SK-N-DZ (cell line): ENCODE results near the gene DDT.
"Not testable (repeated sequence)": the region's sequence is repeated elsewhere in the genome, so short reads cannot be mapped to it uniquely, and the experiment has no call there.

Experiments
- DNase-seq: peaks from one replicate; pipeline ENCODE4 v3.0.0-alpha.2; 2015; ENCODE audit warnings: low spot score

The DDT gene

DNA sequence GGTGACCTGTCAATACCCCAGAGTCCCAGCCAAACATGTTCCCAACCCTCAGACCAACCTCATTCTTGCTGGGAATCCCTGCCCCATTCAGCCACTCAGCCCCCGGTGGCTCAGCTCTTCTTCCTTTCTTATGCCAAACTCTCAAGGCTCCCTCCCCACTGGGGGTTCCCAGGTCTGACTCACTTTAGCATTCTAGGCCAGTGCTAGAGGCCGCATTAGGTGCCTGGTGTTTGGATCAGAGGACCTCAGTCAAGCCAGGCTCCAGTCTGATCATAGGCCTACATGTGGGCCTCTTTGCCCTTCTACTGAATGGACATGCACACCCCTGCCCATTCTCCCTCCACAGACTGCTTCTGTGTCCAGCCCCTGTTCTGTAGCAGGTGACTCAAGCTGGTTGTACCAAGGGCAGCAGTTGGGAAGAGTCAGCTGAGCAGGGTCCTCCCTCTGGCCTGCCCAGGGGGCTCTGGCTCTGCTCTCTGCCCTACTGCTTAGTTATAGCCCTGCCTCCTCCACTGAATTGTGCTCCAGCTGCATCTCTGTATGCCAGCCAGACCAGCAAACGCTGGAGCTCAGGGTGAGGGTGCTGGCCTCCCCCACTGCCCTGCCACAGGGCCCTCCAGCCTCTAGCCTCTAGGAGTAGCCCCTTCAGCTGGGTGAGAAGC, 15.5 kb upstream of the DDT start:
- not testable (repeated sequence) for DNase-seq

DNA sequence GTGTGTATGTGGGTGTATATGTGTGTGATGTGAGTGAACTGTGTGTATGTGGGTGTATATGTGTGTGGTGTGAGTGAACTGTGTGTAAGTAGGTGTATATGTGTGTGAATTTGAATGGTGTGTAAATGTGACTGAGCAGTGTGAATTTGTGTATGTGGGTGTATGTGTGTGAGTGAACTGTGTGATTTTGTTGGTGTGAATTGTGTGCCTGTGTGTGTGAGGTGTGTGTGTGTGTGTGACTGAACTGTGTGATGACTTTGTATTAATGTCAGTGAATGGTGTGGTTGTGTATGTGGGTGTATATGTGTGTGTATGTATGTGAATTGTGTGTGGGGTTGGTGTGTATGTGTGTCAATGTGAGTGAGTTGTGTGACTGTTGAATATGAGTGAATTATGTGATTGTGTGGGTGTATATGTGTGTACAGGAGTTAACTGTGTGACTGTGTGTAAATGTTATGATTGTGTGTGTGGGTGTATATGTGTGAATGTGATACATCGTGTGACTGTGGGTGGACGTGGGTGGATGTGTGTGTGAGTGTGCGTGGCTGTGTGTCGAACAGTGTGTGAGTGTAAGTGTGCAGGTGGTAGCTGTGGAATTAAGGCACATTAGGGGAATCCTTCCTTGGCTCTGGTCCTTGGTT, 12.4 kb upstream of the DDT start:
- not testable (repeated sequence) for DNase-seq

DNA sequence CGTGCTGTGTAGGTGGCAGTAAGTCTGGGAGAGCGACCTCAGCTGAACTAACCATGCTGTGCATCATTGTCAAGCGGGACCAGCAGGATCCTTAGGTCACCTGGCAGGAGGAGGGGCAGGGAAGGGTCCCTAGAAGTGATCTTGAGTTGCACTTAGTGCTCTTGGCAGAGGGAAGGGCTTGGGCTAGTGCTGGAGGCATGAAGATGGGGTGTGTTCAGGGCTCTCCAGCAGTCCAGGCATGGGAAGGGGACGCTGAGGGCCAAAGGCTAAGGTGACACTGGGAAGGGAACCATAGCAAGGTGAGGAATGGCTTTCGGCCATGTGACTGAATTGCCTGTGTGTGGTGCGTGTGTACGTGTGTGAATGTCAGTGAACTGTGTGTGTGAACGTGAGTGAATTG, 11.8 kb upstream of the DDT start:
- DNase-seq, result not testable (repeated sequence)

DNA sequence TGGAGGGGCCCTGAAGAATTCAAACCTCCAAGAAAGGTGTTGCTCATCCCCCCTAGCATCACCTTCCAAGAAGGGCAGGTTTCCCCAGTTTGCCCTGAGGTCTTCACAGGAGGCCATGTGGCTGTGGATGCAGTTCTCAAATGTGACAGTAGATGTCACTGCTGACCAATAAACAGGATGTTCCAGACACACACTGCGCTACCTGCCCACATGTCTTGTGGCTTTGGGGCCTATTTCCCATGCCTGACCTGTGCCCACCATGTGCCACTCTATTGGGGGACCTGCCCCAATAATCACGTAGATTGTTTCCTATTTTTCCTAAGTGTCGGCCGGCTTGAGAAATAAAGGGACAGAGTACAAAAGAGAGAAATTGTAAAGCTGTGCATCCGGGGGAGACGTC, 10.2 kb upstream of the DDT start:
- peak; percentile 73 for DNase-seq

DNA sequence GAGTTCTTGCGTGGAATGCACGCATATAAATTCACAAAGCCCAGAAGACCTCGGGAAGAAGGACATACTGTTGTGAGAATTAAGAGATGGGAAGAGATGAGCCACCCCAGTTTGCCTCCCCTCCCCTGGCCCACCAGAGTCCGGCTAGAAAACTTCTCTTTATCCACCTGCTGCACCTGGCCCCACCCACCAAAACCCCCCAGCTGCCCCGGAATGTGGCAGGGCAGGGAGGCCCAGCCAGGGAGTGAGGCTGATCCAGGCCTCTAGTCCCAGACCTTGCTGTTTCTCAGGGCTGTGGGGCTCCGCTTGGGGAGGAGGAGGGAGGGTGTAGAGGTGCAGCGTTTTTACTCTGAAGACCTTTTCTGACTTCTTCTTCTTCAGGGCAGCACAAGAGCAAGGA, 6.3 kb upstream of the DDT start:
- not testable (repeated sequence) for DNase-seq

DNA sequence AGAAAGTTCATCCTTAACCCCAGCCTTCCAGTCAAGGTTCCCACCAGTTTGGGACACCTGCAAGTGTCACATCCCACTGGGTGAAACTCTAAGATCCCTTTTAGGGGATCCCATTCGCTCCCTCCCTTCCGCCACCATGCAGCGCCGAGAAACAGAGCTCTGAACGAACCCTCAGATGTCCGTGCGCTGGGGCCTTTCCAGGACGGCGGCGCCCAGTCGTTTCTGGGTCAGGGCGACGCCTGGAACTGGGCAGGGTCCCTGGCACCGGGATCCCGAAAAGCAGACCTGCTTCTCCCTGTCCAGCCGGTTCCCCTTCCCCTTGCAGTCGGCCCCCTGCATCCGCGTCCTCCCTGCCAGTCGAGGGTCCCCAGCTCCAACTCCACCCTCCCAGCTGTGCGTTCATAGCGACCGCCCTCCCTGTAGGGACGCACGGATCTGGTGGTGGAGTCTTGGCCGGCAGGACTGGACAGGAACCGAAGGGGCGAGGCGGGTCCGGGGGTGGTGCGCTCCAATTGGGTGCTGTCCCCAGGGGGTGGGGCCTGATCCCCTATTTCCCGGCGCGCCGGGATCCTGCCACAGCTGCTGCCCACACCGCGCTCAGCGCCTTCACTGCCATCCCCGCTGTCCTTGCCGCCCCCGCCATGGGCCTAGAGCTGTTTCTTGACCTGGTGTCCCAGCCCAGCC, 5.5 kb upstream of the DDT start, which contains the start of gene GSTT2:
Gene GSTT2 (plus strand): TSS at position 578 of the 684 bp plus-strand sequence.
- not testable (repeated sequence) for DNase-seq

DNA sequence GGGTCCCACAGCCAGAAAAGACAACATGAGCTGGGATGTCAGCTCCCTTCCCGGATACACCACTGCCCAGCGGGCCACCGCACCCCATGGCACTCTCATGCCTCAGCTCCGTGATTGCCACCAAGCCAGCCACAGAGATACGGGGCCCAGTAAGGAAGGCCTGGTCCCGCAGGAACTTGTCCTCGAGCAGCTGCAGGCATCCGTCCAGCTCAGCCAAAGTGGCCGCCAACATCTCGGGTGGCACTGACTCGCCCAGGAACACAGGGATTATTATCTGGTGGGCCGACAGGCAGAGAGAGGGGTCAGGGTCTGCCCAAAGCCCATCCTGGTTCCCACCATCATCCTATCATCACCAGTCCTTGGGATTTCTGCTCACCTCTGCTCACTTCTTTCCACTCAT, 3.1 kb upstream of the DDT start:
- DNase-seq, result not testable (repeated sequence)

DNA sequence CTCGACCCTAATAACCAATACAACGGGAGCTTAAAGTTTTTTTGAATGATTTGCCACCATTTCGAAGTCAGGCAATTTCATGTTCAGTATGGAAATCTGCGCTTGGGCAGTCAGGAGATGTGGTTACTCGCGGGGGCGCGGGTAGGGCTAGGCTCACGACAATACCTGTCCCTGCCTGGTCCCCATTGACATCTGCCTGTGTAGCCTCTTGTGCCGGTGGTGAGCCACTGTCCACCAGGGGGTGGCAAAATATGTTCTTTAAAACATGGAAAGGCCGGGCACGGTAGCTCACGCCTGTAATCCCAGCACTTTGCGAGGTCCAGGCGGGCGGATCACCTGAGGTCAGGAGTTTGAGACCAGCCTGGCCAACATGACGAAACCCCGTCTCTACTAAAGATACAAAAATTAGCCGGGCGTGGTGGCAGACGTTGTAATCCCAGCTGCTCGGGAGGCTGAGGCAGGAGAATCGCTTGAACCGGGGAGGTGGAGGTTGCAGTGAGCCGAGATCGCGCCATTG, 653 bp upstream of the DDT start:
- DNase-seq, result not testable (repeated sequence)

DNA sequence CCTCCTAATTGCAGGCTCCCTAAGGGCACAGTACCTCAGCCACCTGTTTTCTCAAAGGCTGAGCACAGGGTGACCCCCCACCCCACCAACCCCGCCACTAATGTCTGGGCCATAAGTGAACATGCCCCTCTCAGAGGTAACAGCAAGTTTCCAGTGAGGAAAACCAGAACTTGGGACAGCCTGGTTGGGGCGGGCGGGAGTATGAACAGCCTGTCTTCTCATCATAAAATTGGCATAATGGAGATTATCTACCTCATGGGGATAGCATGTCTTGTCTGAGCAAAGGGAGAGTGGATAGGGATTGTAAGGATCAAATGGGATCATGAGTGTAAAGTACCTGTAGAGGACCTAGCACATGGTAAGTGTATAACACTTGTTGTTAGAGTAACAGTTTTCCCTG, 2.3 kb downstream of the DDT start:
- DNase-seq, result not testable (repeated sequence)

DNA sequence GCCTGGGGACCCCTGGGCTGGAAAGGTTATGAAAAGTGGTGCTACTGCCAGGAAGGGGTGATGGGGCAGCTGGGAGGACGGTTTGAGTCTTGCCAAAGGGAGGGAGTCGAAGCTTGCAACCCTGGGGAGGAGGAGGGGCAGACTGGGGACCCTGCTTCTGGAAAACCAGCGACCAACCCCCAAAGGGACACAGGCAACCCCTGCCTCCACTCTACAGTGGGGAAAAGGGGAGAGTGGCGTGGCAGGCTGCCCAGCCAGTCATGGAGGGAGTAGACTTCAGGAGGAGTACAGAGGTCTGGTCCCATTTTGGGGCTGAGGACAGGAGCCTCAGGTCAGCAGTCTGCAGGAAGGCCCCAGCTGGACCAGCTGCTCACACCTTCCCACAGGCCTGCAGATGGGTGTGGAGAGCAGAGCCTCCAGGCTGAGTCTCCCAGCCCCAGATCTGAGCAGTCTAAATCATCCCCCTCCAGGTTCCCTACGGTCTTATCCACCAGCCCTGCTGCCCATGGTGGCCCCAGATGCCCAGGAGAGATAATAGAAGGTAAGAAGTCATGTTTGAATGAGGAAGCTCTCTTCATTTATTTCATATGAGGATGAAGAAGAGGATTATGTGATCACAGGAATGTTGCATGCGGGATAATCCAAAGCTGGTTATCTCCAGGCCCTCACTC, 3.3 kb downstream of the DDT start:
- DNase-seq, result no peak

DNA sequence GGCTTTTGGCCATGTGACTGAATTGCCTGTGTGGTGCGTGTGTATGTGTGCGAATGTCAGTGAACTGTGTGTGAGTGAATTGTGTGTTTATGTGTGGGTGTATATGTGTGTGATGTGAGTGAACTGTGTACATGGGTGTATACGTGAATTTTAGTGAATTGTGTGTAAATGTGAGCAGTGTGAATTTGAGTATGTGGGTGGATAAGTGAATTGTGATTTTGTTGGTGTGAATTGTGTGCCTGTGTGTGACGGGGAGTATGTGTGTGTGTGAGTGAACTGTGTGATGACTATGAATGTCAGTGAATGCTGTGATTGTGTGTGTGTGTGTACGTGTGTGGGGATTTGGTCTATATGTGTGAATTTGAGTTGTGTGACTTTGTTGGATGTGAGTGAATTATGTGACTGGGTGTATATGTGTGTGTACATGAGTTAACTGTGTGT, 4.0 kb downstream of the DDT start:
- no peak for DNase-seq

DNA sequence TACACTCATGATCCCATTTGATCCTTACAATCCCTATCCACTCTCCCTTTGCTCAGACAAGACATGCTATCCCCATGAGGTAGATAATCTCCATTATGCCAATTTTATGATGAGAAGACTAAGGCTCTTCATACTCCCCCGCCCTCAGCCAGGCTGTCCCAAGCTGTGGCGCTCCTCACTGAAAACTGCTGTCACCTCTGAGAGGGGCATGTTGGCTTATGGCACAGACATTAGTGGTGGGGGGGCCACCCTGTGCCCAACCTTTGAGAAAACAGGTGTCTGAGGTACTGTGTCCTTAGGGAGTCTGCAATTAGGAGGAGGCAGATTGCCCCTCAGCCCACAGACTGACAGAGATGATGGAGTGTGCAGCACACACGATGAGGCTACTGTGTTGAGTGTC, 5.2 kb downstream of the DDT start:
- no peak for DNase-seq

DNA sequence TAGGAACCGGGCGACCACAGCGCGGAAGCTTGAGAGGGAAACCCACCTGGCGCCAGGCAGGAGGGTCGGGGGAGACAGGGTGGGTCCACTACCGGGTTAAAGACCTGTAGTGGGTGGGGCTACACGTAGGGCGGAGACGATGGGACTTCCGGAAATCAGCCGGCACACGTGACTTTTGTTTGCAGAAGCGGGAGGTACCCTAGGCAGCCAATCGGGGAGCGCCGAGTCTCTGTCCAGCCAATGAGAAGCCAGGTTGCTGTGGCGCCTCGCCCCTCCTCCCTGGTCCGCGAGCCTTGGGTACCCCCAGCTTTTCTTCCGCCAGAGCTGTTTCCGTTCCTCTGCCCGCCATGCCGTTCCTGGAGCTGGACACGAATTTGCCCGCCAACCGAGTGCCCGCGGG, 7.7 kb downstream of the DDT start, which contains the start of gene DDTL:
Gene DDTL (plus strand): TSS at position 321 of the 400 bp plus-strand sequence. CDS start 27 bp downstream, at position 348.
- not testable (repeated sequence) for DNase-seq

DNA sequence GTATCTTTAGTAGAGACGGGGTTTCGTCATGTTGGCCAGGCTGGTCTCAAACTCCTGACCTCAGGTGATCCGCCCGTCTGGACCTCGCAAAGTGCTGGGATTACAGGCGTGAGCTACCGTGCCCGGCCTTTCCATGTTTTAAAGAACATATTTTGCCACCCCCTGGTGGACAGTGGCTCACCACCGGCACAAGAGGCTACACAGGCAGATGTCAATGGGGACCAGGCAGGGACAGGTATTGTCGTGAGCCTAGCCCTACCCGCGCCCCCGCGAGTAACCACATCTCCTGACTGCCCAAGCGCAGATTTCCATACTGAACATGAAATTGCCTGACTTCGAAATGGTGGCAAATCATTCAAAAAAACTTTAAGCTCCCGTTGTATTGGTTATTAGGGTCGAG, 8.1 kb downstream of the DDT start:
- not testable (repeated sequence) for DNase-seq

DNA sequence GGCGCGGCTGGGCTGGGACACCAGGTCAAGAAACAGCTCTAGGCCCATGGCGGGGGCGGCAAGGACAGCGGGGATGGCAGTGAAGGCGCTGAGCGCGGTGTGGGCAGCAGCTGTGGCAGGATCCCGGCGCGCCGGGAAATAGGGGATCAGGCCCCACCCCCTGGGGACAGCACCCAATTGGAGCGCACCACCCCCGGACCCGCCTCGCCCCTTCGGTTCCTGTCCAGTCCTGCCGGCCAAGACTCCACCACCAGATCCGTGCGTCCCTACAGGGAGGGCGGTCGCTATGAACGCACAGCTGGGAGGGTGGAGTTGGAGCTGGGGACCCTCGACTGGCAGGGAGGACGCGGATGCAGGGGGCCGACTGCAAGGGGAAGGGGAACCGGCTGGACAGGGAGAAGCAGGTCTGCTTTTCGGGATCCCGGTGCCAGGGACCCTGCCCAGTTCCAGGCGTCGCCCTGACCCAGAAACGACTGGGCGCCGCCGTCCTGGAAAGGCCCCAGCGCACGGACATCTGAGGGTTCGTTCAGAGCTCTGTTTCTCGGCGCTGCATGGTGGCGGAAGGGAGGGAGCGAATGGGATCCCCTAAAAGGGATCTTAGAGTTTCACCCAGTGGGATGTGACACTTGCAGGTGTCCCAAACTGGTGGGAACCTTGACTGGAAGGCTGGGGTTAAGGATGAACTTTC, 13.0 kb downstream of the DDT start, which contains the start of gene GSTT2B:
Gene GSTT2B (minus strand): TSS at position 112 of the 688 bp plus-strand sequence. CDS start 64 bp downstream, at position 48.
- DNase-seq, result not testable (repeated sequence)

DNA sequence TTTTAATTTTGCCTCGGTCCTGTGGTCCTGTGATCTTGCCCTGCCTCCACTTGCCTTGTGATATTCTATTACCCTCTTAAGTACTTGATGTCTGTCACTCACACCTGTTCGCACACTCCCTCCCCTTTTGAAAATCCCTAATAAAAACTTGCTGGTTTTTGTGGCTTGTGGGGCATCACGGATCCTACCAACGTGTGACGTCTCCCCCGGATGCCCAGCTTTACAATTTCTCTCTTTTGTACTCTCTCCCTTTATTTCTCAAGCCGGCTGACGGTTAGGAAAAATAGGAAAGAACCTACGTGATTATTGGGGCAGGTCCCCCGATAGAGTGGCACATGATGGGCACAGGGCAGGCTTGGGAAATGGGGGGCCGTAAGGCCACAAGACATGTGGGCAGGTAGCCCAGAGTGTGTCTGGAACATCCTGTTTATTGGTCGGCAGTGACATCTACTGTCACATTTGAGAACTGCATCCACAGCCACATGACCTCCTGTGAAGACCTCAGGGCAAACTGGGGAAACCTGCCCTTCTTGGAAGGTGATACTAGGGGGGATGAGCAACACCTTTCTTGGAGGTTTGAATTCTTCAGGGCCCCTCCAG, 17.8 kb downstream of the DDT start:
- peak; percentile 73 for DNase-seq

DNA sequence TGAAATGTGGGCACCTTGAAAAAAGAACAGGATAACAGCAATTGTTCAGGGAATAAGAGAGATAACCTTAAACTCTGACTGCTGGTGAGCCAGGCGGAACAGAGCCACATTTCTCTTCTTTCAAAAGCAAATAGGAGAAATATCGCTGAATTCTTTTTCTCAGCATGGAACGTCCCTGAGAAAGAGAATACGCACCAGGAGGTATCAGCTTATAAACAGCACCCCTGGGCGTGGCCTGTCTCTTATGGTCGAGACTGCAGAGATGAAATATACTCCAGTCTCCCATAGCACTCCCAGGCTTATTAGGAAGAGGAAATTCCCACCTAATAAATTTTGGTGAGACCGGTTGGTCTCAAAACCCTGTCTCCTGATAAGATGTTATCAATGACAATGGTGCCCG, 18.4 kb downstream of the DDT start:
- not testable (repeated sequence) for DNase-seq

DNA sequence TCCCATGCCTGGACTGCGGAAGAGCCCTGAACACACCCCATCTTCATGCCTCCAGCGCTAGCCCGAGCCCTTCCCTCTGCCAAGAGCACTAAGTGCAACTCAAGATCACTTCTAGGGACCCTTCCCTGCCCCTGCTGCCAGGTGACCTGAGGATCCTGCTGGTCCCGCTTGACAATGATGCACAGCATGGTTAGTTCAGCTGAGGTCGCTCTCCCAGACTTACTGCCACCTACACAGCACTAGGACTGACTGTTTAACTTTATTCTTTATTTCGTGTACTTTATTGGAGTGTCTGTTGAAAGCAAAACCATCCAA, 19.3 kb downstream of the DDT start:
- DNase-seq, result not testable (repeated sequence)

DNA sequence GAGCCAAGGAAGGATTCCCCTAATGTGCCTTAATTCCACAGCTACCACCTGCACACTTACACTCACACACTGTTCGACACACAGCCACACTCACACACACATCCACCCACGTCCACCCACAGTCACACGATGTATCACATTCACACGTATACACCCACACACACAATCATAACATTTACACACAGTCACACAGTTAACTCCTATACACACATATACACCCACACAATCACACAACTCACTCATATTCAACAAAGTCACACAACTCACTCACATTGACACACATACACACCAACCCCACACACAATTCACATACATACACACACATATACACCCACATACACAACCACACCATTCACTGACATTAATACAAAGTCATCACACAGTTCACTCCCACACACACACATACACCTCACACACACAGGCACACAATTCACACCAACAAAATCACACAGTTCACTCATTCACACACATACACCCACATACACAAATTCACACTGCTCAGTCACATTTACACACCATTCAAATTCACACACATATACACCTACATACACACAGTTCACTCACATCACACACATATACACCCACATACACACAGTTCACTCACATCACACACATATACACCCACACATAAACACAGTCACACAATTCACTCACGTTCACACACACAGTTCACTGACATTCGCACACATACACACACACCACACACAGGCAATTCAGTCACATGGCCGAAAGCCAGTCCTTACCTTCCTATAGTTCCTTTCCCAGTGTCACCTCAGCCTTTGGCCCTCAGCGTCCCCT, 19.8 kb downstream of the DDT start:
- DNase-seq, result not testable (repeated sequence)

DNA sequence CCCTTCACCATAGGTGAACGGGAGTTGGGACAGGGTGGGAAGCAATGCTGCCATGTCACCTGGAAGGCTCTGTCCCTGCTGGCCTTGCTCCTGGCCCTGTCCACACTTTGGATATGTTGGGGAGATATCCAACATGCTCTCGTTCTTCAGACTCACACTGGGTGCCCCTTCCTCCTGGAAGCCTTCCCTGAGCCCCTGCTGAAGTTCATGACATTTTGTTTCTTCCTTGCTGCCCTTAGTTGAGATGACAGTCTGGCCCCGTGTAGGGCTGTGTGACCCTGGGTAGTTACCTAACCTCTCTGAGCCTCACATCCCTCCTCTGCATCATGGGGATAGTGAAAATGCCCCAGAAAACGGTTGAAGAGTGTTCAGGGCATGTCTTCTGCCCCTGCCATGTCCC, 20.8 kb downstream of the DDT start:
- not testable (repeated sequence) for DNase-seq
